HG02588 (cell line): ENCODE data around the gene EXOC1L.

Source experiments
- ATAC-seq: cut with Tn5 transposase; IDR thresholded peaks from one replicate; pipeline ENCODE4 v1.9.1; 2021; ENCODE audit warnings: mild to moderate bottlenecking, moderate library complexity; ENCODE audit not compliant: unreplicated experiment

EXOC1L gene

DNA sequence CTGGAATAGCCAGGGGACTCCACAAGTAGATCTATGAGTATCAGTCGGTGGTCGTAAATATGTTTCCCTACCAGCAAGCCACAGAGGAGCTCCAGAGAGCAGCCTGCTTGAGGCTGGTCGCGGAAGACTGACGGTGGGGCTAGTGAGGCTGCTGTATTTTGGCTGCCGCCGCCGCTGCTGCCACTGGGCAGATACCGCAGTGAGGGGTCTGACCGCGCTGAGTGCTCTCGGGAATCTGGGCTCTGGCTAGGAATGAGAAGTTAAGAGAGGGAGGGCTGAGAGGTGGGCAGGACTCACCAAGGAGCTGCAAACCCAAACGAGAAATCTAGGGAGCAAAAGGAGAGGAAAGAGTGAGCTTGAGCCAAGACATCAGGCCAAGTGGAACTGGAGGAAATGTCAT lies at the start of gene EXOC1L:
TSS of gene EXOC1L (plus strand) at position 157 of the 400 bp plus-strand sequence. CDS start at position 394, 237 bp downstream.
- ATAC-seq: no peak

- no peak for ATAC-seq
These were observed 48.9 kb upstream of the EXOC1L start for GRCh38 chr4:55770662-55771061.

DNA sequence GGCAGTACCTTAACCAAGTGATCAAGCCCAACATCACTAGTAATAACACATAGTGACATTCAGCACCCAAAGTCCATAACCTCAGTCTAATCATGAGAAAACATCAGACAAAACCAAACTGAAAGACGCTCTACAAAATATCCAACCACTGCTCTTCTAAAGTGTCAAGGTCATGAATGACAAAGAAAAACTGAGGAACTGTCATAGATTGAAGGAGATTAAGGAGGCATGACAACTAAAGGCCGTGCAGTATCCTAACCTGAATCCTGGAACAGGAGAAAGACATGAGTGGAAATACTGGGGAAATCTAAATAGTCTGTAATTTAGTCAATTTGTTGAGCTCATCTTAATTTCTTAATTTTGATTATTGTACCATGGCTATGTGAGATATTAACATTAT lies 38.2 kb upstream of the EXOC1L start:
- no peak for ATAC-seq

- no peak for ATAC-seq
These were observed 37.8 kb upstream of the EXOC1L start for GRCh38 chr4:55781812-55782211.

DNA sequence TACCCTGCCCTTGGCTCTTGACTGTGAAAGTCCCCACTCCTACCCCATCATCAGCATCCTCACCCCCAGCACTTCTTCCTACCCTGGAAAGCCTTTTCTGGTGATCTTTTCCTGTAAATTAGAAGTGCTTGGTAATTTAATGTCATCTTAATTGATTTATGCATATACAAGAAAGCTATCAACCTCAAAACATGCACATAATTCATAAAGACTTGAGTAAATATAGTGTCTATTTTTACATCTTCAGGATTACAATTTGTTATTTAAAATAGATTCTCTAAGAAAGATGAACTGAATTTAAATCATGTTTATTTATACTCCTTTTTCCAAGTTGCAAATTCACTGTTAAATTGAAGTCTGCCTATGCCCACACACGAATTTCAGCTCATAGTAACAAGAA lies 36.0 kb upstream of the EXOC1L start:
- no peak for ATAC-seq

GRCh38 chr4:55784747-55785146 lies 34.8 kb upstream of the EXOC1L start:
- no peak for ATAC-seq

GRCh38 chr4:55791666-55792065 lies 27.9 kb upstream of the EXOC1L start:
- ATAC-seq: no peak

DNA sequence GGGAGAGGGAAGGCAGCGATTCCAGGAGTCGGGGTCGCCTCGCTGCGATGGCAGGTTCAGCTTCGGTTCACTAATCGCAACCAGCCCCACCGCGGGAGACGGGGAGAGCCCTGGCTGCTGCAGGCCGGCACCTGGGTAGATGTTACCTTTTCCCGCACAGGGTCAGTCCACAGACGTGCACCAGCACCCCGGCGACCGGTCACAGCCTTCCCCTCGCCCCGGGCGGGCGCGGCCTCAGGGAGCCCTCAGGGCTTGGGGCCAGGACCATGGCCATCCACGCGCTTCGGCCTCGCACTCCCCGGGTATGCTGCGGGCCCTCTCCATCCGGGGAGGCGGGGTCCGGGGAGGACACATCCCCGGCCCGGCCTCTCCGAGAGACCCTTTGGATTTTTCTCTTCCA lies 26.1 kb upstream of the EXOC1L start:
- ATAC-seq: no peak

DNA sequence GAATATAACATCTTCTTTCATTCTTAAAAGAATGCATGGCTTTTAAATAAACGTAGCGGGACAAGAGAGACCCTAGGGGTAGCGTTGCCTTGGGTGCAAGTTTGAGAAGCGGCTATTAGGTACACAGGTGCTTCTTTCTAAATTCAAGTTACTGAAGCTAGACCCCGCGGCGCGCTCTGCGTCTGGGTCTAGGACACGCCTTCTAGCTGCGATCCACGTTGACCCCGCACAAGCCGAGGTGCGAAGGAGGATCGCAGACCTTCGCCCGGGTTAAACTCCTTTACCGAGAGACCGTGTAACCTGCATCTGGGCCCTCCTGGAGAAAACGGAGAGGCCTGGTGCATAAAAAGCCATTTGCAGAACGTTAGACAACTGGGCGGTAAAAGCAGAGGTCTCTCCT lies 25.5 kb upstream of the EXOC1L start:
- no peak for ATAC-seq

- ATAC-seq: no peak
These were observed 24.2 kb upstream of the EXOC1L start for GRCh38 chr4:55795341-55795740.

GRCh38 chr4:55801498-55801897 lies 18.1 kb upstream of the EXOC1L start:
- ATAC-seq: no peak

DNA sequence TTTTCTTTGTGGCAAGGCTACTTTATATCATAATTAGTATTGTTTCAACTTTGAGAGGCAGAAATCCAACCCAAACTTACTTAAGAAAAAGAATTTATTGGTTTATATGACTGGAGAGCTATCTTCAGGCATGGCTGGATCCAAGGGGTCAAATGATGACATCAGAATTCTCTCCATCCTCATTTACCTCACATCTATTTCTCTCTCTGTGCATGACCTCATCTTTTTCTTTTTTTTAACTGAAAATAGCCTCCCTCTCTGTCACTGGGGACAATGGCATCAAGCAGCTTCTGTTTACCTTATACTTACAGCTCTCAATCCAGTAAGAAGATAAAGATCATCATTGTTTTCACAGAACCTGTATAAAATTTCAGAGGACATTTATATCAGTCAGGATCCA lies 12.0 kb upstream of the EXOC1L start:
- ATAC-seq: no peak

DNA sequence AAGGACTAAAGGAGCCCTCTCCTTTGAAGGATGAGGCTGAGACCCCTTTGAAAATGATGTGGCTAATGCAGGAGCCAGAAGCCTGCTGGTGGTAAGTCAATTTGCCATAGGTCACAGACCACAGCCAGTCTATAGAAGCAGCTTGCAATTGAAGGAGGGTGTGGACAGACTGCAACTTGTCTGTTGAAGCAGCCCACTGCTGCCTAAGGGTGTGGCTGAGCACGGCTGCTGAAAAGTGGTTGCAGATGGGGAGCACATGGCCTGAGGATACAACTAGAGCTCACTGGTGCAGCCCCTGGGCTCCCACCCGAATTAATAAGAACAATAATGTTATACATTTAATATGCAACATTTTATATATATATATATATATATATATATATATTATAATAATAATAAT lies 11.4 kb upstream of the EXOC1L start:
- no peak for ATAC-seq

DNA sequence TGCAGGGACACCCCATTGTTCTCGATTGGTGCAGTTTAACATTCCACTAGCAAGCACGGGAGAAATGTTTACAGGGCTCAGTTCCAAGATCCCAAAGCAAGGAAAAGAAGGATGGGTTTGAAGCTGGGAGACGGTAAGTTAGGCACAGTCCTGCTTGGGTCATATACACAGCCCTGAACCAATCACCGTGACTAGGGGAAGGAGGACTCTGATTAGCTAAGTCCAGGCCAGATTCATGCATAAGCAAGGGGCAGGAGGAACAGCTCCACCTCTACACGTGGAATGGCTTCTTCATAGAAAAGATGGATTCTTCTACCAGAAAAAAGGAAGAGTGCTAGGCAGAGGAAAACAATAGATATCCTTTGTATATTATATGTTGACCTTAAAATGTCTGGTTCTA lies 11.0 kb upstream of the EXOC1L start:
- ATAC-seq: no peak

- ATAC-seq: no peak
These were observed 1.9 kb upstream of the EXOC1L start for GRCh38 chr4:55817691-55818090.

DNA sequence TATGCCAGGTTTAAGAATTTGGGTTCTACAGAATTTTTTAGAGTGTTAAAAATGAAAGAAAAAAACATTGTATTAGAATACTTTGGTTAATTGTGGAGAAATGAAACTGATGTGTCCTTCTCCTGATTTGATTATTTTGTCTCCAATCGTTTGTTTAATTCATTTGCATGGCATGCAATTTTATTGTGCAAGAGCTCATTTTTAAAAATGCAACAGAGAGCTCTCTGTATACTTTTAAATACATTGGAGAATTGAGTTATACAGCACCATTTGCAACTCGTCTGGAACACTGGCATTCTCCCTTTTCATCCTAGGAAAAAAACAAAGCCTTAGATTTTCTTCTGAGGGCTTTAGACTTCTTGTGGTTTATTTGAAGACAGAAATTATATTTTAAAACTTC lies 689 bp downstream of the EXOC1L start:
- no peak for ATAC-seq

GRCh38 chr4:55822329-55822728 lies 2.7 kb downstream of the EXOC1L start:
- no peak for ATAC-seq

- ATAC-seq: no peak
These were observed 5.3 kb downstream of the EXOC1L start for GRCh38 chr4:55824865-55825264.

DNA sequence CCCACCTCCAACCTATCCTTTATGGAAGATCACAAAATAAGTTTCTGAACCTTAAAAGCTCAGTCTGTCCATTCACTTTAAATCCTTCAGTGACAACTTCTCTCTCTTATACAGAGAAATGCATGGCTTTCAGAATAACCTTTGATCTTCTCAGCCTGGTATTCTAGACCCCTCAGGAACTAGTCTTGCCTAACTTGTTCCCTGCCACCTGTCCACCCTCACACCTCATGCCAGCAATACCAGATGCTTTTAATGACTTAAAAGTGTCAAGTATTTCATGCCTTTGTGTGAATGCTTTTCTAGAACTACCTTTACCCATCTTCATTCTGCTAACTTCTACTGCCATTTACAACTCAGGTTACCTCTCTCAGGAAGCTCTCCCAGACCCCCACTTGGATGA lies 7.4 kb downstream of the EXOC1L start:
- ATAC-seq: no peak

- no peak for ATAC-seq
These were observed 8.0 kb downstream of the EXOC1L start for GRCh38 chr4:55827582-55827981.

- ATAC-seq: no peak
These were observed 10.5 kb downstream of the EXOC1L start for GRCh38 chr4:55830048-55830447.

- no peak for ATAC-seq
These were observed 11.1 kb downstream of the EXOC1L start for GRCh38 chr4:55830716-55831115.

GRCh38 chr4:55834086-55834795 lies 14.7 kb downstream of the EXOC1L start:
- ATAC-seq: no peak
